H9 (cell line): ENCODE measurements around the gene DNAJB4. TPM values are rescaled to one million over a fixed set of nuclear protein-coding genes. Genes with fewer than 3 reads are reported as not detected.

Source experiments
- DNase-seq: peaks from one replicate; pipeline ENCODE4 v3.0.0-alpha.2; 2017
- H2AFZ ChIP-seq: one replicate; pipeline ENCODE4 v1.6.1; 2013; ENCODE audit warnings: mild to moderate bottlenecking, low read length, control low read depth, moderate library complexity
- H2AK5ac ChIP-seq: 2 replicates; pipeline ENCODE4 v1.6.1; 2013; ENCODE audit warnings: low read length, control low read depth, mixed read lengths; ENCODE audit not compliant: insufficient read length
- H2BK120ac ChIP-seq: one replicate; pipeline ENCODE4 v1.6.1; 2013; ENCODE audit warnings: low read depth, mild to moderate bottlenecking, low read length, control low read depth, inconsistent platforms; ENCODE audit not compliant: poor library complexity, severe bottlenecking
- H2BK12ac ChIP-seq: 2 replicates; pipeline ENCODE4 v1.6.1; 2013; ENCODE audit warnings: low read length, control low read depth, mixed read lengths, low read depth; ENCODE audit not compliant: insufficient read length
- H2BK15ac ChIP-seq: 2 replicates; pipeline ENCODE4 v1.6.1; 2013; ENCODE audit warnings: low read depth, low read length, control low read depth
- H2BK20ac ChIP-seq: one replicate; pipeline ENCODE4 v1.6.1; 2013; ENCODE audit warnings: low read depth, mild to moderate bottlenecking, low read length, control low read depth, inconsistent platforms; ENCODE audit not compliant: poor library complexity, severe bottlenecking
- H2BK5ac ChIP-seq: 2 replicates; pipeline ENCODE4 v1.6.1; 2013; ENCODE audit warnings: low read length, control low read depth, mixed read lengths; ENCODE audit not compliant: insufficient read length
- H3K14ac ChIP-seq: 2 replicates; pipeline ENCODE4 v1.6.1; 2013; ENCODE audit warnings: low read length, control low read depth; ENCODE audit not compliant: insufficient read depth
- H3K18ac ChIP-seq: 2 replicates; pipeline ENCODE4 v1.6.1; 2013; ENCODE audit warnings: low read depth, mild to moderate bottlenecking, mixed read lengths, low read length, control low read depth; ENCODE audit not compliant: insufficient read length
- H3K23ac ChIP-seq: 2 replicates; pipeline ENCODE4 v1.6.1; 2013; ENCODE audit warnings: low read length, control low read depth, mixed read lengths, low read depth; ENCODE audit not compliant: insufficient read length
- H3K23me2 ChIP-seq: 2 replicates; pipeline ENCODE4 v1.6.1; 2013; ENCODE audit warnings: low read depth, mild to moderate bottlenecking, mixed read lengths, low read length, control low read depth; ENCODE audit not compliant: insufficient read length, poor library complexity, severe bottlenecking
- H3K27ac ChIP-seq: 2 replicates; pipeline ENCODE4 v1.5.1; 2013; ENCODE audit warnings: low read length, control low read depth, mixed read lengths, low read depth; ENCODE audit not compliant: insufficient read length
- H3K27me3 ChIP-seq: 2 replicates; pipeline ENCODE4 v1.6.1; 2013; ENCODE audit warnings: low read length, control low read depth, inconsistent platforms; ENCODE audit not compliant: insufficient read depth
- H3K4ac ChIP-seq: 2 replicates; pipeline ENCODE4 v1.6.1; 2013; ENCODE audit warnings: low read depth, mild to moderate bottlenecking, control low read depth, inconsistent platforms, low read length, moderate library complexity
- H3K4me1 ChIP-seq: 2 replicates; pipeline ENCODE4 v1.6.1; 2013; ENCODE audit warnings: low read length, control low read depth, inconsistent platforms; ENCODE audit not compliant: insufficient read depth
- H3K4me2 ChIP-seq: 2 replicates; pipeline ENCODE4 v1.6.1; 2013; ENCODE audit warnings: low read length, control low read depth, mixed read lengths; ENCODE audit not compliant: insufficient read length, insufficient read depth
- H3K56ac ChIP-seq: 2 replicates; pipeline ENCODE4 v1.6.1; 2013; ENCODE audit warnings: low read depth, mild to moderate bottlenecking, mixed read lengths, low read length, control low read depth; ENCODE audit not compliant: insufficient read length
- H3K79me1 ChIP-seq: 2 replicates; pipeline ENCODE4 v1.6.1; 2013; ENCODE audit warnings: low read depth, mild to moderate bottlenecking, moderate library complexity, low read length, control low read depth, inconsistent platforms; ENCODE audit not compliant: insufficient read depth, poor library complexity, severe bottlenecking
- H3K79me2 ChIP-seq: 2 replicates; pipeline ENCODE4 v1.6.1; 2013; ENCODE audit warnings: low read length, control low read depth, inconsistent platforms; ENCODE audit not compliant: insufficient read depth
- H3K9ac ChIP-seq: 2 replicates; pipeline ENCODE4 v1.6.1; 2013; ENCODE audit warnings: low read length, control low read depth, mixed read lengths; ENCODE audit not compliant: insufficient read length; ENCODE audit errors: extremely low read depth
- H3K9me3 ChIP-seq: one replicate; pipeline ENCODE4 v1.6.1; 2013; ENCODE audit warnings: low read depth, low read length, inconsistent platforms; ENCODE audit not compliant: control insufficient read depth
- H3T11ph ChIP-seq: one replicate; pipeline ENCODE4 v1.6.1; 2013; ENCODE audit warnings: mild to moderate bottlenecking, low read length, control low read depth, inconsistent platforms
- H4K20me1 ChIP-seq: one replicate; pipeline ENCODE4 v1.6.1; 2013; ENCODE audit not compliant: control insufficient read depth, insufficient read length, insufficient read depth
- H4K5ac ChIP-seq: 2 replicates; pipeline ENCODE4 v1.6.1; 2013; ENCODE audit warnings: low read depth, mild to moderate bottlenecking, mixed read lengths, low read length, control low read depth; ENCODE audit not compliant: insufficient read length
- H4K8ac ChIP-seq: replicated peaks from 2 replicates; pipeline ENCODE4 v1.6.1; 2013; ENCODE audit warnings: low read length, control low read depth, mixed read lengths, low read depth; ENCODE audit not compliant: insufficient read length
- H4K91ac ChIP-seq: 2 replicates; pipeline ENCODE4 v1.6.1; 2013; ENCODE audit warnings: low read depth, mild to moderate bottlenecking, moderate library complexity, mixed read lengths, low read length, control low read depth; ENCODE audit not compliant: insufficient read length
- H3K27ac Mint-ChIP-seq, 3 experiments: 2 replicates in 2 of 3; 3 replicates in 1 of 3; pipeline ENCODE4 v1.8.0; 2020 to 2021; ENCODE audit warnings: mixed read lengths in 3 of 3, mild to moderate bottlenecking in 1 of 3, moderate library complexity in 1 of 3
- H3K27me3 Mint-ChIP-seq: 2 replicates; pipeline ENCODE4 v1.8.0; 2021; ENCODE audit warnings: low read depth, mild to moderate bottlenecking, moderate library complexity, mixed read lengths
- H3K36me3 Mint-ChIP-seq, 3 experiments: 2 replicates in 2 of 3; 3 replicates in 1 of 3; pipeline ENCODE4 v1.8.0; 2020 to 2021; ENCODE audit warnings: low read depth in 3 of 3, mixed read lengths in 3 of 3; ENCODE audit not compliant: insufficient read depth in 1 of 3
- H3K4me1 Mint-ChIP-seq, 2 experiments: 2 replicates each; pipeline ENCODE4 v1.8.0; 2020; ENCODE audit warnings: mixed read lengths in 2 of 2
- H3K4me3 Mint-ChIP-seq, 2 experiments: 2 replicates in 1 of 2; 3 replicates in 1 of 2; pipeline ENCODE4 v1.8.0; 2020 to 2021; ENCODE audit warnings: mild to moderate bottlenecking in 2 of 2, mixed read lengths in 2 of 2, moderate library complexity in 1 of 2
- H3K9me3 Mint-ChIP-seq, 2 experiments: 2 replicates in 1 of 2; 3 replicates in 1 of 2; pipeline ENCODE4 v1.8.0; 2020; ENCODE audit warnings: mild to moderate bottlenecking in 2 of 2, mixed read lengths in 2 of 2, moderate library complexity in 1 of 2
- total RNA-seq: library from RNA; stranded (reverse); gene quantifications from 2 replicates; pipeline ENCODE4 v1.2.1, GENCODE V29; 2021
- TF ChIP-seq, protein P1 (sequence below): fragments of 200-600 bp; sonication (generic); conservative IDR thresholded peaks from 3 replicates; pipeline ENCODE4 v1.8.0; 2021; ENCODE audit warnings: antibody characterized with exemption, mild to moderate bottlenecking

The DNAJB4 gene
- total RNA-seq, 1 experiment from 2014 or later: 8.1 TPM

DNA sequence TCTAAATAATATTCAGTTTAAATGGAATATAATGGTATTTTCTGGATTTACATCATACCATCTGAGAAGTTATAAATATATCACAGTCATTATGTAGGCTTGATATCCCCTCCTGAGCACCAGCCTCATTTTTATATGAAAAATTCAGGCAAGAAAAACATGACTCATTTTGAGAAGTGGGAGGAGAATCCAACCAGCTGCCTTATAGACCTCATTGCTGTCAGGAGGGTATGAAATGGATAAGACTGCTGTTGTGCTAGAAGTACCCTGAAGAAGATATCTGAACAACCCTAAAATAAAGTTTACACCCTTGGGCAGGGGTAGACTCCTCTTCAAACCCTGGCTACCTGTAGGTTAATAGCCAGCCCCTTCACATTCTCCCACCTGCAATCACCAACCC is 49.8 kb downstream of the DNAJB4 start:
- no peaks in the 10 kb centered on the region for H3K23me2 ChIP-seq
- H3K27me3 ChIP-seq: no peaks in the 10 kb centered on the region
- Mint-ChIP-seq H3K27me3 (no peaks in the 10 kb centered on the region; the same call in 1 of the 2 replicates), H3K36me3 (no peaks in the 10 kb centered on the region), H3K4me3 (no peak overlapping the region), H3K4me1 (peaks cover 6% of the 10 kb centered on the region in 2 experiments; a peak in 2 of 4 replicates), H3K27ac (no peak overlapping the region), H3K9me3 (no peaks in the 10 kb centered on the region)
- H3K9me3 ChIP-seq: no peaks in the 10 kb centered on the region
- no peak overlapping the region for H3K18ac ChIP-seq
- H3K56ac ChIP-seq: no peak overlapping the region
- no peaks in the 10 kb centered on the region for H3K79me1 ChIP-seq
- no peak overlapping the region for H2BK15ac ChIP-seq
- H4K91ac ChIP-seq: no peak overlapping the region
- H2BK12ac ChIP-seq: no peak overlapping the region
- no peak overlapping the region for H2BK120ac ChIP-seq
- no peak overlapping the region for H4K8ac ChIP-seq
- H4K20me1 ChIP-seq: no peaks in the 10 kb centered on the region
- H2BK5ac ChIP-seq: no peak overlapping the region
- no peak overlapping the region for H3K4me2 ChIP-seq
- no peak overlapping the region for H3K14ac ChIP-seq
- H2BK20ac ChIP-seq: no peak overlapping the region
- H3K4me1 ChIP-seq: no peaks in the 10 kb centered on the region
- H3T11ph ChIP-seq: no peak overlapping the region
- no peak overlapping the region for H3K9ac ChIP-seq
- H3K27ac ChIP-seq: no peak overlapping the region
- H3K4ac ChIP-seq: no peak overlapping the region
- no peak overlapping the region for H4K5ac ChIP-seq
- TF ChIP-seq, protein P1, sequence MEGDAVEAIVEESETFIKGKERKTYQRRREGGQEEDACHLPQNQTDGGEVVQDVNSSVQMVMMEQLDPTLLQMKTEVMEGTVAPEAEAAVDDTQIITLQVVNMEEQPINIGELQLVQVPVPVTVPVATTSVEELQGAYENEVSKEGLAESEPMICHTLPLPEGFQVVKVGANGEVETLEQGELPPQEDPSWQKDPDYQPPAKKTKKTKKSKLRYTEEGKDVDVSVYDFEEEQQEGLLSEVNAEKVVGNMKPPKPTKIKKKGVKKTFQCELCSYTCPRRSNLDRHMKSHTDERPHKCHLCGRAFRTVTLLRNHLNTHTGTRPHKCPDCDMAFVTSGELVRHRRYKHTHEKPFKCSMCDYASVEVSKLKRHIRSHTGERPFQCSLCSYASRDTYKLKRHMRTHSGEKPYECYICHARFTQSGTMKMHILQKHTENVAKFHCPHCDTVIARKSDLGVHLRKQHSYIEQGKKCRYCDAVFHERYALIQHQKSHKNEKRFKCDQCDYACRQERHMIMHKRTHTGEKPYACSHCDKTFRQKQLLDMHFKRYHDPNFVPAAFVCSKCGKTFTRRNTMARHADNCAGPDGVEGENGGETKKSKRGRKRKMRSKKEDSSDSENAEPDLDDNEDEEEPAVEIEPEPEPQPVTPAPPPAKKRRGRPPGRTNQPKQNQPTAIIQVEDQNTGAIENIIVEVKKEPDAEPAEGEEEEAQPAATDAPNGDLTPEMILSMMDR: no peak
- no peak overlapping the region for H2AFZ ChIP-seq
- no peak overlapping the region for H2AK5ac ChIP-seq
- H3K23ac ChIP-seq: no peak overlapping the region
- DNase-seq: no peak
- no peaks in the 10 kb centered on the region for H3K79me2 ChIP-seq
